Activated effector memory CD4-positive, alpha-beta T cell treated with Interleukin-2 at 50 U/mL for 16 hours (primary cell): Measurements from ENCODE around the gene DR1.

ENCODE experiments used
- DNase-seq: peaks from one replicate; pipeline ENCODE4 v3.0.0-alpha.2; 2020

Gene DR1

DNA sequence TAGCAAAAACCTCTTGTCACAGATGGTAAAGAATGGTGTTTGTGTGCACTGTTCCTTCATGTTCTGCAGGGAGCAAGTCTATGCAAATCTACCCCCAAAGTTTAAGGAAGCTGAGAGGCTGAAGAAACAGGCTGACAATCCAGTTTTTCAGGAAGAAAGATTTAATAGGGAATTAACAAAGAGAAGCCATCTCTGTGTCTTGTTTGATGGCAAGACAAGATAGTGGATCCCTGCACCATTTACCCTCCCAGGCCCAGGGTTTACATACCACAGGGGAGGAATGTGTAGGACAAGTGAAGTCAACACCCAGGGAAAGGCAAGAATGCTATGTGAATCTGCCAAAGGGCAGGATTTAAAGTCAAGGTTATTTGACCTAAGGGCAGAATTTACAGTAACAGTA is 54.1 kb downstream of the DR1 start:
- DNase-seq = no peak

DNA sequence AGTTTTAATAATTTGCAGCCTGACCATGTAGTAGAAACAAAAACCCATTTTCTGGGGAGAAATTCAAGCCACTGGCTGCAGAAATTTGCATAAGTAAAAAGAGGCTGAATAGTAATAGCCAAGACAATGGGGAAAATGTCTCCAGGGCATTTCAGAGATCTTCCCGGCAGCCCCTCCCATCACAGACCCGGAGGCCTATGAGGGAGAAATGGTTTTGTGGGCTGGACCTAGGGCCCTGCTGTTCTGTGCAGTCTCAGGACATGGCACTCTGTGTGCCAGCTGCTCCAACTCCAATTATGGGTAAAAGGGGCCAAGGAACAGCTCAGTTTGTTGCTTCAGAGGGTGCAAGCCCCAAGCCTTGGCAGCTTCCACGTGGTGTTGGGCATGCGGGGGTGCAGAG is 62.5 kb downstream of the DR1 start:
- DNase-seq = no peak

DNA sequence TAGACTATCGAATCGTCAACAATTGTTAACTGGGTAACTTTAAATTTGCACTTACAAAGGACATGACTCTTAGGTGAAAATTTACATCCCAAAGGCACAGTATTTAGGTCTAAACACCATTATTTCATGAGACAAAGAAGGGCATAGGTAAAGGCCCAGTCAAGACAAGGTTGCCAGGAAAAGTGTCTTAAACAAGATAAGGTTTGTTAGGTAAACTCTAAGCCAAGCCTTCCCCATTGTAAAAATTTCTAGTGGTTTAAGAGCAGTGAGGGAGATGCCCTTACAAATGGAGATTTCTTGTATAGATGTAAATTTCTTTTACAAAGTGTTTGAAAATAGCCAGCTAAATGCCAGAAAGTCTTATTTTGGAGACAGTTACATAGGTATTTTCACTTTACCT is 65.3 kb downstream of the DR1 start:
- DNase-seq = no peak

DNA sequence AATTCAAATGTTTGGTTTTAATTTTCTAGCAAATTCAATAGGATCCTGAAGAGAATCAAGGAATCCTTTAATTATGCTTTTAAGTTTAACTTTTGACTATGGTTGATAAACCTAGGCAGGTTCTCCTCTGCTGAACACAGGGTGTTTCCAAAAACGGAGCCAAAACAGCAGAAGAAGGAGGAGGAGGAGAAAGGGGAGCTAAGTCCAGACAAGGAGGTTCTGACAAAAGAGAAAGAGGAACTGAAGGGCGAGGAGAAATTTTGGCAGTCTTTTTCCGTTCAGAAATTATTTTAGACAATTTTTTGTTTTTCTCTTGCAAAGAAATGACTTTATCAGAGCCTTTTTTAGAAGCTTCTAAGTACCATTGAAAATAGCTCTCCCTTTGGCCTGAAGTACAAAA is 69.0 kb downstream of the DR1 start:
- no peak for DNase-seq

DNA sequence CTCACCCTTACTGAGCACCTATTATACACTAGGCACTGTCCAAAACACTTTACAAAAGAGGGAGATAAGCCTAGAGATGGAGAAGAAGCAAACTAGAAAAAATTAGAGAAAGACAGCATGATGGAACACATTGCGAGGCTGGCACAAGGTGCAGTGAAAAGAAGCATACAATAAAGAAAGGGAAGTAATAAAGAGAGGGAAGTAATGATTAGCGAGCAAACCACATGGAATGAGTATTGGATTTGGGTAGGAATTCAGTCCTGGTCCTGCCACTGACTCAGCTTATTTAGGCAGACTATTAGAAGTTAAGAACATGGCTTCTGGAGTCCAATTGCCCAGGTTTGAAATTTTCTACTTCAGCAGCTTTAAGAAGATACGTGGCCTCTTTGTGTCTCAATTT is 69.6 kb downstream of the DR1 start:
- no peak for DNase-seq

DNA sequence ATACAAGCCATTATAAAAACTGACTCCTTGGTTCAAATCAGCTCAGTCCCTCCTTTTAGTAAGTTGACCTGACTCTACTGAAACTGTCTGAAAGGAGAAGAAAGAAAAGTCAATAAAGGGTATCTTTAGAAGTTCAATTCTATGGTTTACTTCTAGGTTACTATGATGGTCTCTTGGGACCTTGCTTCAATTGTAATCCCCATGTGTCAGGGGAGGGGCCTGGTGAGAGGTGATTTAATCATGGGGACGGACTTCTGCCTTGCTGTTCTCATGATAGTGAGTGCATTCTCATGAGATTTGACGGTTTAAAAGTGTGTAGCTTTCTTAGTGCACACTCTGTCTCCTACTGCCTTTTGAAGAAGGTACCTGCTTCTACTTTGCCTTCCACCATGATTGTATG is 70.5 kb downstream of the DR1 start:
- no peak for DNase-seq
